ENCODE measurements around the gene PMVK. TPM values are rescaled to one million over a fixed set of nuclear protein-coding genes. Genes with fewer than 3 reads are reported as not detected.

The PMVK gene
- polyA plus RNA-seq, 1 donor from 2014 or later, result 21.1 TPM

- H3K36me3 ChIP-seq (ENCODE audit: insufficient read depth, low read length), result no peaks in the 10 kb centered on the region
- no peak for TF ChIP-seq POLR2AphosphoS5 (IDR thresholded peaks at IDR 0.05)
- no peak for TF ChIP-seq EP300 (conservative IDR thresholded peaks at IDR 0.05; ENCODE audit: poor library complexity, severe bottlenecking)
- TF ChIP-seq SMC3 (conservative IDR thresholded peaks at IDR 0.05; ENCODE audit: poor library complexity), result no peak
- no peak for TF ChIP-seq REST (IDR thresholded peaks at IDR 0.05; ENCODE audit: borderline replicate concordance)
- TF ChIP-seq TAF1 (IDR thresholded peaks at IDR 0.05; ENCODE audit: low read depth), result no peak
- no peak for TF ChIP-seq EZH2 (IDR thresholded peaks at IDR 0.05; ENCODE audit: borderline replicate concordance, insufficient read depth, low read length, poor library complexity, severe bottlenecking)
- TF ChIP-seq MXI1 (conservative IDR thresholded peaks at IDR 0.05; ENCODE audit: poor library complexity, severe bottlenecking), result no peak
- TF ChIP-seq, protein P1, sequence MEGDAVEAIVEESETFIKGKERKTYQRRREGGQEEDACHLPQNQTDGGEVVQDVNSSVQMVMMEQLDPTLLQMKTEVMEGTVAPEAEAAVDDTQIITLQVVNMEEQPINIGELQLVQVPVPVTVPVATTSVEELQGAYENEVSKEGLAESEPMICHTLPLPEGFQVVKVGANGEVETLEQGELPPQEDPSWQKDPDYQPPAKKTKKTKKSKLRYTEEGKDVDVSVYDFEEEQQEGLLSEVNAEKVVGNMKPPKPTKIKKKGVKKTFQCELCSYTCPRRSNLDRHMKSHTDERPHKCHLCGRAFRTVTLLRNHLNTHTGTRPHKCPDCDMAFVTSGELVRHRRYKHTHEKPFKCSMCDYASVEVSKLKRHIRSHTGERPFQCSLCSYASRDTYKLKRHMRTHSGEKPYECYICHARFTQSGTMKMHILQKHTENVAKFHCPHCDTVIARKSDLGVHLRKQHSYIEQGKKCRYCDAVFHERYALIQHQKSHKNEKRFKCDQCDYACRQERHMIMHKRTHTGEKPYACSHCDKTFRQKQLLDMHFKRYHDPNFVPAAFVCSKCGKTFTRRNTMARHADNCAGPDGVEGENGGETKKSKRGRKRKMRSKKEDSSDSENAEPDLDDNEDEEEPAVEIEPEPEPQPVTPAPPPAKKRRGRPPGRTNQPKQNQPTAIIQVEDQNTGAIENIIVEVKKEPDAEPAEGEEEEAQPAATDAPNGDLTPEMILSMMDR (IDR thresholded peaks at IDR 0.05; ENCODE audit: poor library complexity, severe bottlenecking), result no peak
- no peak for TF ChIP-seq RAD21 (conservative IDR thresholded peaks at IDR 0.05)
- peaks cover 3% of the 10 kb centered on the region for H3K9me3 ChIP-seq (ENCODE audit: low read length)
- no peaks in the 10 kb centered on the region for H3K27me3 ChIP-seq (ENCODE audit: insufficient read depth, low read depth, low read length)
- H3K9me2 ChIP-seq (ENCODE audit: insufficient read depth, low read length), result no peaks in the 10 kb centered on the region
- no peak overlapping the region for H3K27ac ChIP-seq (ENCODE audit: low read length)
- H3K4me3 ChIP-seq (ENCODE audit: low read length), result no peak overlapping the region
- H3F3A ChIP-seq (ENCODE audit: insufficient read depth, low read length, poor library complexity, severe bottlenecking), result no peaks in the 10 kb centered on the region
- H3K79me2 ChIP-seq (replicated peaks; ENCODE audit: insufficient read depth, low read length), result no peaks in the 10 kb centered on the region
- no peak overlapping the region for H3K4me2 ChIP-seq (ENCODE audit: low read length)
- no peaks in the 10 kb centered on the region for H4K20me1 ChIP-seq (ENCODE audit: insufficient read depth)
- no peak overlapping the region for H3K9ac ChIP-seq (ENCODE audit: low read length)
- H2AFZ ChIP-seq (ENCODE audit: low read depth, low read length), result no peak overlapping the region
These were observed 24.6 kb downstream of the PMVK start for GRCh38 chr1:154911691-154912550.

- Histone ChIP-seq H3K27me3 (ENCODE audit: insufficient read depth, low read depth, low read length) (no peaks in the 10 kb centered on the region), H3K27ac (ENCODE audit: low read length) (no peak overlapping the region), H3K79me2 (replicated peaks; ENCODE audit: insufficient read depth, low read length) (no peaks in the 10 kb centered on the region), H3K9me3 (ENCODE audit: low read length) (peaks cover 3% of the 10 kb centered on the region), H3K9ac (ENCODE audit: low read length) (no peak overlapping the region), H3K4me2 (ENCODE audit: low read length) (no peak overlapping the region), H3K36me3 (ENCODE audit: insufficient read depth, low read length) (no peaks in the 10 kb centered on the region), H4K20me1 (ENCODE audit: insufficient read depth) (no peaks in the 10 kb centered on the region), H3F3A (ENCODE audit: insufficient read depth, low read length, poor library complexity, severe bottlenecking) (no peaks in the 10 kb centered on the region), H3K9me2 (ENCODE audit: insufficient read depth, low read length) (no peaks in the 10 kb centered on the region), H3K4me3 (ENCODE audit: low read length) (no peak overlapping the region), H2AFZ (ENCODE audit: low read depth, low read length) (no peak overlapping the region)
- no peak for TF ChIP-seq EZH2 (IDR thresholded peaks at IDR 0.05; ENCODE audit: borderline replicate concordance, insufficient read depth, low read length, poor library complexity, severe bottlenecking)
- TF ChIP-seq, protein P1 (IDR thresholded peaks at IDR 0.05; ENCODE audit: poor library complexity, severe bottlenecking), result no peak
- TF ChIP-seq SMC3 (conservative IDR thresholded peaks at IDR 0.05; ENCODE audit: poor library complexity), result no peak
- no peak for TF ChIP-seq EP300 (conservative IDR thresholded peaks at IDR 0.05; ENCODE audit: poor library complexity, severe bottlenecking)
- TF ChIP-seq RAD21 (conservative IDR thresholded peaks at IDR 0.05), result no peak
- no peak for TF ChIP-seq MXI1 (conservative IDR thresholded peaks at IDR 0.05; ENCODE audit: poor library complexity, severe bottlenecking)
- no peak for TF ChIP-seq TAF1 (IDR thresholded peaks at IDR 0.05; ENCODE audit: low read depth)
- no peak for TF ChIP-seq POLR2AphosphoS5 (IDR thresholded peaks at IDR 0.05)
- TF ChIP-seq REST (IDR thresholded peaks at IDR 0.05; ENCODE audit: borderline replicate concordance), result no peak
These were observed 25.7 kb downstream of the PMVK start for GRCh38 chr1:154910851-154911250.
